ENCODE results near the gene HECW1. TPM values are rescaled to one million over a fixed set of nuclear protein-coding genes. Genes with fewer than 3 reads are reported as not detected.
A peak's percentile ranks its signal among the peaks of the same experiment; 100 is the strongest.
"Not testable (repeated sequence)": the region's sequence is repeated elsewhere in the genome, so short reads cannot be mapped to it uniquely, and the experiment has no call there.

HECW1 gene
- total RNA-seq, 1 donor from 2014 or later = 1.6 TPM

GRCh38 chr7:43590862-43591557 is 478.6 kb downstream of the HECW1 start:
- no peak for TF ChIP-seq CTCF (IDR thresholded peaks at IDR 0.05)
- H3K36me3 ChIP-seq = peaks cover 3% of the 10 kb centered on the region
- intact Hi-C loops (cut with DNase I) = no loop called here
- ATAC-seq (no peak), DNase-seq (no peak)
- no peak overlapping the region for H3K4me3 ChIP-seq
- H3K9me3 ChIP-seq = no peaks in the 10 kb centered on the region
- no peaks in the 10 kb centered on the region for H3K27me3 ChIP-seq
- peaks cover 14% of the 10 kb centered on the region for H3K4me1 ChIP-seq
- no peak overlapping the region for H3K27ac ChIP-seq

DNA sequence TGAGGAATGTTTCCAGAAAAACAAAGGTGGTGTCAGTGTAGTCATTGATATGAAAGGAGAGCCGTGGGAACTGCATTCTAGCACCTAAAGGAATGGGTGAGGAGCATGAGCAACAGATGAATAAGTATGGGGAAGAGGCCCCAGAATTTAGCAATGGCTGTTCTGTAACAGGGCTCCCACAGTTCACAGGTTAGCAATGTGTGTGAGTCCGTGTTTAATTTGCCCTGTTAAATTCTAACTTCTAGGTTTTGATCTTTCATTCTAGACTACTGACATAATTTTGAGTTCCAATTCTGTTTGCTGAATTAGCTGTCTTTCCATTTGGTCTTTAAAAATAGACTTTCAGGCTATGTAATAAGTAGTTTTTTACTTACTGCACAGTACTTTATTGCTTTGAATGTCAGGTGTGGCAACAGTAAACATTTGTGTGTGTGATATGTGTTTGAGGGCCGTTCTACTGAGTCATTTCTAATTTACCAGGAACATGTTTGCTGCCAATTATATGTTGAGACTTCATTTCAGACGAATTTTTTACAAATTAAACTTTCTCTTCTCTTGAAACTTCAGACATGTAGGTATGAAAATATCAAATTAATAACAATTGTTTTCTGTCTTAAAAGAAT is 479.2 kb downstream of the HECW1 start:
- Histone ChIP-seq H3K27ac (no peak overlapping the region), H3K9me3 (no peaks in the 10 kb centered on the region), H3K4me1 (peaks cover 14% of the 10 kb centered on the region), H3K36me3 (peaks cover 6% of the 10 kb centered on the region), H3K4me3 (no peak overlapping the region), H3K27me3 (no peaks in the 10 kb centered on the region)
- no peak for TF ChIP-seq CTCF (IDR thresholded peaks at IDR 0.05)
- ATAC-seq (no peak), DNase-seq (no peak)
- intact Hi-C loops (cut with DNase I) = no loop called here

DNA sequence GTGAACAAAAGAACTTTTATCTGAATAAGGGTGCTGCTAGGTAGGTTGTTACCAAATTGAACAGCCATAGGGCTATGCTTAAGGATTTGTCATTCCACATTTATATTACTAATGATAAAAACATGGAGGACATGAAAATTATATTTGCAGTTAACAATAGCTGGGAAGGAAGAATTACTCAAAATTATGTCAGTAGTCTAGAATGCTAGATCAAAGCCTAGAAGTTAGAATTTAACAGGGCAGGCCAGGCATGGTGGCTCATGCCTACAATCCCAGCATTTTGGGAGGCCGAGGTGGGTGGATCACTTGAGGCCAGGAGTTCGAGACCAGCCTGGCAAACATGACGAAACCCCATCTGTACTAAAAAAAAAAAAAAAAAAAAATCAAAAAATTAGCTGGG is 479.9 kb downstream of the HECW1 start:
- DNase-seq (no peak), ATAC-seq (no peak)
- no peak overlapping the region for H3K27ac ChIP-seq
- intact Hi-C loops (cut with DNase I) = no loop called here
- peaks cover 11% of the 10 kb centered on the region for H3K36me3 ChIP-seq
- no peaks in the 10 kb centered on the region for H3K27me3 ChIP-seq
- no peak for TF ChIP-seq CTCF (IDR thresholded peaks at IDR 0.05)
- H3K4me1 ChIP-seq = peaks cover 14% of the 10 kb centered on the region
- no peaks in the 10 kb centered on the region for H3K9me3 ChIP-seq
- H3K4me3 ChIP-seq = peak overlapping the region; percentile 16

DNA sequence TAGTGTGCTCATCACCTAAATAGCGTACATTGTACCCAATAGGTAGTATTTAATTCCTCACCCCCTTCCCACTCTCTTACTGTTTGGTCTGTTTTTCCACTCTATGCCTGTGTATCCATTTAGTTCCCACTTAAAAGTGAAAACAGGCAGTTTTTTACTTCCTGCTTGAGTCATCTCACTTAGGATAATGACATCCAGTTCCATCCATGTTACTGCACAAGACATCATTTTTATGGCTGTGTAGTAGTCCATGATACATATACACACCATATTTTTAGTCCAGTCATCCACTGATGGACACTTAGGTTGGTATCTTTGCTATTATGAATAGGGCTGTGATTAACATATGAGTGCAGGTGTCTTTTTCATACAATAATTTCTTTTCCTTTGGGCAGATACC is 480.6 kb downstream of the HECW1 start:
- no peaks in the 10 kb centered on the region for H3K27me3 ChIP-seq
- peaks cover 18% of the 10 kb centered on the region for H3K36me3 ChIP-seq
- peak overlapping the region; percentile 16 for H3K4me3 ChIP-seq
- intact Hi-C loops (cut with DNase I) = no loop called here
- TF ChIP-seq CTCF (IDR thresholded peaks at IDR 0.05) = no peak
- peaks cover 14% of the 10 kb centered on the region for H3K4me1 ChIP-seq
- DNase-seq (no peak), ATAC-seq (no peak)
- no peak overlapping the region for H3K27ac ChIP-seq
- no peaks in the 10 kb centered on the region for H3K9me3 ChIP-seq

- TF ChIP-seq CTCF (IDR thresholded peaks at IDR 0.05) = no peak
- ATAC-seq = no peak
Measured at GRCh38 chr7:43594020-43594419, 481.6 kb downstream of the HECW1 start.

GRCh38 chr7:43596426-43596825 is 484.0 kb downstream of the HECW1 start:
- ATAC-seq; intact Hi-C loops (cut with DNase I); H3K27ac ChIP-seq; H3K4me3 ChIP-seq; H3K27me3 ChIP-seq; H3K9me3 ChIP-seq; DNase-seq: not testable (repeated sequence)
- H3K36me3 ChIP-seq = peaks cover 40% of the 10 kb centered on the region
- peaks cover 14% of the 10 kb centered on the region for H3K4me1 ChIP-seq

More at GRCh38 chr7:43594020-43594419, 481.6 kb downstream of the HECW1 start:
- Histone ChIP-seq H3K27me3 (no peaks in the 10 kb centered on the region), H3K27ac (no peak overlapping the region), H3K36me3 (peaks cover 28% of the 10 kb centered on the region), H3K4me1 (peaks cover 14% of the 10 kb centered on the region), H3K9me3 (no peaks in the 10 kb centered on the region), H3K4me3 (no peak overlapping the region)
- intact Hi-C loops (cut with DNase I) = no loop called here
- DNase-seq = no peak
